Lower leg skin (tissue), 3 donors: Measurements from ENCODE around the gene WDPCP.

ENCODE experiments used
- CTCF ChIP-seq, 3 donors: fragments of 450-650 bp; IDR thresholded peaks; one replicate each; pipeline ENCODE4 v1.5.1; 2016; ENCODE audit warnings: antibody characterized with exemption in 3 of 3, mild to moderate bottlenecking in 3 of 3, moderate library complexity in 2 of 3
- POLR2A ChIP-seq, 2 donors: fragments of 450-650 bp; IDR thresholded peaks; one replicate each; pipeline ENCODE4 v1.6.1; 2016 to 2017; ENCODE audit warnings: antibody characterized with exemption in 2 of 2, mild to moderate bottlenecking in 1 of 2, moderate library complexity in 1 of 2

- no peak for TF ChIP-seq CTCF (IDR thresholded peaks at IDR 0.05)
- no peak for TF ChIP-seq POLR2A (IDR thresholded peaks at IDR 0.05)
Observed at GRCh38 chr2:63310614-63311013, 277.7 kb downstream of the WDPCP start.
